Measurements from ENCODE around the gene KIFAP3.

The KIFAP3 gene

GRCh38 chr1:170044187-170044586, 30.3 kb downstream of the KIFAP3 start:
- DNase-seq: no peak
- Mint-ChIP-seq H3K27ac (no peak overlapping the region), H3K4me1 (no peaks in the 10 kb centered on the region), H3K9me3 (no peaks in the 10 kb centered on the region), H3K27me3 (ENCODE audit: low read depth, poor library complexity) (no peaks in the 10 kb centered on the region), H3K36me3 (ENCODE audit: low read depth) (peaks cover 14% of the 10 kb centered on the region), H3K4me3 (no peak overlapping the region)
- no peak for TF ChIP-seq CTCF (IDR thresholded peaks at IDR 0.05)

GRCh38 chr1:170041423-170042192, 32.9 kb downstream of the KIFAP3 start:
- DNase-seq: no peak
- no peaks in the 10 kb centered on the region for H3K4me1 Mint-ChIP-seq
- no peak for TF ChIP-seq CTCF (IDR thresholded peaks at IDR 0.05)
- no peak overlapping the region for H3K4me3 Mint-ChIP-seq
- H3K27ac Mint-ChIP-seq: no peak overlapping the region
- H3K36me3 Mint-ChIP-seq (ENCODE audit: low read depth): peaks cover 10% of the 10 kb centered on the region
- H3K27me3 Mint-ChIP-seq (ENCODE audit: low read depth, poor library complexity): no peaks in the 10 kb centered on the region
- H3K9me3 Mint-ChIP-seq: no peaks in the 10 kb centered on the region

GRCh38 chr1:170032531-170033280, 41.8 kb downstream of the KIFAP3 start:
- no peaks in the 10 kb centered on the region for H3K27me3 Mint-ChIP-seq (ENCODE audit: low read depth, poor library complexity)
- TF ChIP-seq CTCF (IDR thresholded peaks at IDR 0.05): no peak
- no peak overlapping the region for H3K4me3 Mint-ChIP-seq
- no peak for DNase-seq
- H3K4me1 Mint-ChIP-seq: no peaks in the 10 kb centered on the region
- peaks cover 3% of the 10 kb centered on the region for H3K9me3 Mint-ChIP-seq
- H3K27ac Mint-ChIP-seq: no peak overlapping the region
- peaks cover 8% of the 10 kb centered on the region for H3K36me3 Mint-ChIP-seq (ENCODE audit: low read depth)

GRCh38 chr1:170030212-170030611, 44.3 kb downstream of the KIFAP3 start:
- TF ChIP-seq CTCF (IDR thresholded peaks at IDR 0.05): no peak
- no peak overlapping the region for H3K4me3 Mint-ChIP-seq
- H3K27ac Mint-ChIP-seq: no peak overlapping the region
- H3K36me3 Mint-ChIP-seq (ENCODE audit: low read depth): peaks cover 21% of the 10 kb centered on the region
- H3K27me3 Mint-ChIP-seq (ENCODE audit: low read depth, poor library complexity): no peaks in the 10 kb centered on the region
- DNase-seq: no peak
- peaks cover 21% of the 10 kb centered on the region for H3K9me3 Mint-ChIP-seq
- no peaks in the 10 kb centered on the region for H3K4me1 Mint-ChIP-seq

- Mint-ChIP-seq H3K4me3 (no peak overlapping the region), H3K27me3 (ENCODE audit: low read depth, poor library complexity) (no peaks in the 10 kb centered on the region), H3K36me3 (ENCODE audit: low read depth) (peaks cover 26% of the 10 kb centered on the region), H3K9me3 (peaks cover 21% of the 10 kb centered on the region), H3K4me1 (no peaks in the 10 kb centered on the region), H3K27ac (no peak overlapping the region)
- TF ChIP-seq CTCF (IDR thresholded peaks at IDR 0.05): no peak
- no peak for DNase-seq
Observed at GRCh38 chr1:170027760-170028159, 46.7 kb downstream of the KIFAP3 start.

All from nephron progenitor cell (in vitro differentiated cells).